Measurements from ENCODE around the gene KDELR3.

GRCh38 chr22:38464992-38465672 lies 2.8 kb upstream of the KDELR3 start:
- TF ChIP-seq, protein P1, sequence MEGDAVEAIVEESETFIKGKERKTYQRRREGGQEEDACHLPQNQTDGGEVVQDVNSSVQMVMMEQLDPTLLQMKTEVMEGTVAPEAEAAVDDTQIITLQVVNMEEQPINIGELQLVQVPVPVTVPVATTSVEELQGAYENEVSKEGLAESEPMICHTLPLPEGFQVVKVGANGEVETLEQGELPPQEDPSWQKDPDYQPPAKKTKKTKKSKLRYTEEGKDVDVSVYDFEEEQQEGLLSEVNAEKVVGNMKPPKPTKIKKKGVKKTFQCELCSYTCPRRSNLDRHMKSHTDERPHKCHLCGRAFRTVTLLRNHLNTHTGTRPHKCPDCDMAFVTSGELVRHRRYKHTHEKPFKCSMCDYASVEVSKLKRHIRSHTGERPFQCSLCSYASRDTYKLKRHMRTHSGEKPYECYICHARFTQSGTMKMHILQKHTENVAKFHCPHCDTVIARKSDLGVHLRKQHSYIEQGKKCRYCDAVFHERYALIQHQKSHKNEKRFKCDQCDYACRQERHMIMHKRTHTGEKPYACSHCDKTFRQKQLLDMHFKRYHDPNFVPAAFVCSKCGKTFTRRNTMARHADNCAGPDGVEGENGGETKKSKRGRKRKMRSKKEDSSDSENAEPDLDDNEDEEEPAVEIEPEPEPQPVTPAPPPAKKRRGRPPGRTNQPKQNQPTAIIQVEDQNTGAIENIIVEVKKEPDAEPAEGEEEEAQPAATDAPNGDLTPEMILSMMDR (conservative IDR thresholded peaks at IDR 0.05): no peak
- no peak for TF ChIP-seq EZH2 (IDR thresholded peaks at IDR 0.05; ENCODE audit: low read depth)

All from PC-9 (cell line).